K562 (cell line): ENCODE data around the gene KLHL35. TPM values are rescaled to one million over a fixed set of nuclear protein-coding genes. Genes with fewer than 3 reads are reported as not detected.

Source experiments
- E2F3 ChIP-seq: fragments of 250-450 bp; sonication (Bioruptor Pico); IDR thresholded peaks from 2 replicates; pipeline ENCODE4 v1.4.0; 2020; ENCODE audit warnings: mild to moderate bottlenecking
- E2F6 ChIP-seq, 2 experiments: IDR thresholded peaks; 2 replicates each; pipeline ENCODE4 v1.6.1; 2011; ENCODE audit warnings: borderline replicate concordance in 1 of 2, control low read depth in 1 of 2, low read depth in 1 of 2, low read length in 1 of 2, mild to moderate bottlenecking in 1 of 2, mixed read lengths in 1 of 2, moderate library complexity in 1 of 2; ENCODE audit not compliant: insufficient read depth in 1 of 2, insufficient read length in 1 of 2, poor library complexity in 1 of 2, severe bottlenecking in 1 of 2; ENCODE audit errors: extremely low read depth in 1 of 2
- ETV6 ChIP-seq, 3 experiments: fragments of 150-350 bp in 1 of 3; sonication (generic) in 1 of 3; formaldehyde crosslinking in 1 of 3; IDR thresholded peaks; 2 replicates each; pipeline versions ENCODE4 v1.6.1 to v1.8.0; 2014 to 2022; ENCODE audit warnings: borderline replicate concordance in 2 of 3, low read depth in 2 of 3, antibody characterized with exemption in 1 of 3, low read length in 1 of 3, mild to moderate bottlenecking in 1 of 3, missing genetic modification reagents in 1 of 3
- FOXJ3 ChIP-seq: sonication (generic); formaldehyde crosslinking; IDR thresholded peaks from 2 replicates; pipeline ENCODE4 v1.4.0; 2020; ENCODE audit warnings: mild to moderate bottlenecking, missing genetic modification reagents
- FOXP4 ChIP-seq: sonication (generic); formaldehyde crosslinking; IDR thresholded peaks from 2 replicates; pipeline ENCODE4 v1.8.0; 2022; ENCODE audit warnings: mild to moderate bottlenecking, missing genetic modification reagents, borderline replicate concordance
- KLF13 ChIP-seq: fragments of 450-650 bp; IDR thresholded peaks from 2 replicates; pipeline ENCODE4 v1.6.1; 2016; ENCODE audit warnings: missing genetic modification characterization, low read depth, mild to moderate bottlenecking, missing compliant biosample characterization, moderate library complexity, borderline replicate concordance
- LCOR ChIP-seq: sonication (generic); formaldehyde crosslinking; IDR thresholded peaks from 2 replicates; pipeline ENCODE4 v1.8.0; 2022; ENCODE audit warnings: mild to moderate bottlenecking, missing genetic modification reagents
- MAZ ChIP-seq, 2 experiments: fragments of 450-650 bp in 1 of 2; sonication (generic) in 1 of 2; formaldehyde crosslinking; IDR thresholded peaks in 1 of 2; conservative IDR thresholded peaks in 1 of 2; 2 replicates each; pipeline versions ENCODE4 v1.4.0 to v1.5.0; 2020; ENCODE audit warnings: mild to moderate bottlenecking in 1 of 2, missing genetic modification reagents in 1 of 2
- MLLT1 ChIP-seq, 2 experiments: fragments of 450-650 bp; IDR thresholded peaks; 2 replicates each; pipeline ENCODE4 v1.6.1; 2016
- NR2C1 ChIP-seq, 2 experiments: fragments of 450-650 bp; IDR thresholded peaks; 2 replicates each; pipeline ENCODE4 v1.6.1; 2017; ENCODE audit warnings: mild to moderate bottlenecking in 2 of 2, antibody characterized with exemption in 1 of 2, inconsistent platforms in 1 of 2, missing compliant biosample characterization in 1 of 2, missing genetic modification characterization in 1 of 2
- NR2F6 ChIP-seq: fragments of 450-650 bp; formaldehyde crosslinking; IDR thresholded peaks from 2 replicates; pipeline ENCODE4 v1.4.0; 2020; ENCODE audit warnings: mild to moderate bottlenecking
- OTX1 ChIP-seq: fragments of 450-650 bp; formaldehyde crosslinking; IDR thresholded peaks from 2 replicates; pipeline ENCODE4 v1.4.0; 2022; ENCODE audit warnings: mild to moderate bottlenecking
- STAT6 ChIP-seq: sonication (generic); formaldehyde crosslinking; IDR thresholded peaks from 2 replicates; pipeline ENCODE4 v1.8.1; 2023; ENCODE audit warnings: mild to moderate bottlenecking, missing genetic modification reagents
- ZNF232 ChIP-seq: sonication (generic); formaldehyde crosslinking; IDR thresholded peaks from 2 replicates; pipeline ENCODE4 v1.8.0; 2022; ENCODE audit warnings: mild to moderate bottlenecking, missing genetic modification reagents
- ZNF239 ChIP-seq: fragments of 250-450 bp; sonication (Bioruptor Pico); IDR thresholded peaks from 2 replicates; pipeline ENCODE4 v1.4.0; 2020; ENCODE audit warnings: mild to moderate bottlenecking
- ZSCAN29 ChIP-seq: fragments of 450-650 bp; IDR thresholded peaks from 2 replicates; pipeline ENCODE4 v1.6.1; 2017
- ZSCAN32 ChIP-seq: fragments of 450-650 bp; formaldehyde crosslinking; IDR thresholded peaks from 2 replicates; pipeline ENCODE4 v1.4.0; 2020; ENCODE audit warnings: mild to moderate bottlenecking, moderate library complexity
- polyA plus RNA-seq, 8 experiments: library from polyadenylated mRNA; depleted of rRNA in 4 of 8; stranded (reverse) in 5 of 8; unstranded in 3 of 8; fragments of >200 nt; fragmentation: Nextera tagmentation in 2 of 8; fragmentation: Illumina TruSeq in 1 of 8; extraction: Ambion mirVana in 2 of 8; extraction: Trizol in 1 of 8; gene quantifications; 2 replicates each; pipeline versions ENCODE4 v1.2.1 to v1.2.3, GENCODE V29; 2011 to 2014; ENCODE audit warnings: inconsistent platforms in 1 of 8, missing spikeins in 1 of 8
- total RNA-seq, 7 experiments: library from RNA; depleted of rRNA in 6 of 7; stranded (reverse); fragments of >200 nt in 6 of 7; fragmentation: Illumina TruSeq in 2 of 7; extraction: Trizol in 2 of 7; gene quantifications; 2 replicates each; pipeline versions ENCODE4 v1.2.1 to v1.2.3, GENCODE V29; 2011 to 2021; ENCODE audit warnings: low replicate concordance in 1 of 7

KLHL35 gene
- total and polyA plus RNA-seq, 9 of the 15 experiments (the other 6 are each of a cell fraction or from before 2014, with no cell fraction given), result not detected

- TF ChIP-seq ETV6 (IDR thresholded peaks at IDR 0.05; ENCODE audit: borderline replicate concordance in 1 of 2, low read depth in 2 of 2, low read length in 1 of 2), result no peak
- TF ChIP-seq ETV6 (CRISPR knock-in tag; IDR thresholded peaks at IDR 0.05; ENCODE audit: borderline replicate concordance), result no peak
- TF ChIP-seq NR2F6 (CRISPR knock-in tag), result no peak; the same call in 1 of the 2 replicates
- peak; percentile 75; the same call in 1 of the 2 replicates for TF ChIP-seq E2F3 (CRISPR knock-in tag)
- TF ChIP-seq E2F6 (IDR thresholded peaks at IDR 0.05; ENCODE audit: borderline replicate concordance in 1 of 2, extremely low read depth in 1 of 2, insufficient read depth in 1 of 2, insufficient read length in 1 of 2, low read depth in 1 of 2, low read length in 1 of 2, poor library complexity in 1 of 2, severe bottlenecking in 1 of 2), result peak; percentile 44 to 55
- TF ChIP-seq ZSCAN29, result peak; percentile 75
- TF ChIP-seq FOXJ3 (CRISPR knock-in tag), result no peak
- 0 out of 2 replicates have a peak, but pooled peaks have one; percentile 17 for TF ChIP-seq OTX1 (CRISPR knock-in tag)
- 0 out of 2 replicates have a peak, but pooled peaks have one; percentile 15 for TF ChIP-seq ZSCAN32
- TF ChIP-seq ZNF232 (CRISPR knock-in tag), result no peak; the same call in 1 of the 2 replicates
- 0 out of 2 replicates have a peak, but pooled peaks have one; percentile 57 for TF ChIP-seq KLF13 (tag)
- peak; percentile 91 for TF ChIP-seq LCOR
- TF ChIP-seq FOXP4, result 0 out of 2 replicates have a peak, but pooled peaks have one; percentile 67
- TF ChIP-seq MAZ (CRISPR knock-in tag; conservative IDR thresholded peaks at IDR 0.05 in 1 of 2, IDR thresholded peaks at IDR 0.05 in 1 of 2), result peak; percentile 55 to 82
- TF ChIP-seq NR2C1 (IDR thresholded peaks at IDR 0.05), result peak; percentile 85
- peak; percentile 91 for TF ChIP-seq NR2C1 (tag; IDR thresholded peaks at IDR 0.05)
- TF ChIP-seq ZNF239 (CRISPR knock-in tag), result no peak; the same call in 1 of the 2 replicates
- peak; percentile 62 to 76; a peak in 2 of 4 replicates for TF ChIP-seq MLLT1 (IDR thresholded peaks at IDR 0.05)
- TF ChIP-seq STAT6, result peak; percentile 77; the same call in 1 of the 2 replicates
Observed at GRCh38 chr11:75399344-75400145, 33.5 kb downstream of the KLHL35 start, which contains the start of gene RPS3 (continued).
